ENCODE results near the gene URM1.

DNA sequence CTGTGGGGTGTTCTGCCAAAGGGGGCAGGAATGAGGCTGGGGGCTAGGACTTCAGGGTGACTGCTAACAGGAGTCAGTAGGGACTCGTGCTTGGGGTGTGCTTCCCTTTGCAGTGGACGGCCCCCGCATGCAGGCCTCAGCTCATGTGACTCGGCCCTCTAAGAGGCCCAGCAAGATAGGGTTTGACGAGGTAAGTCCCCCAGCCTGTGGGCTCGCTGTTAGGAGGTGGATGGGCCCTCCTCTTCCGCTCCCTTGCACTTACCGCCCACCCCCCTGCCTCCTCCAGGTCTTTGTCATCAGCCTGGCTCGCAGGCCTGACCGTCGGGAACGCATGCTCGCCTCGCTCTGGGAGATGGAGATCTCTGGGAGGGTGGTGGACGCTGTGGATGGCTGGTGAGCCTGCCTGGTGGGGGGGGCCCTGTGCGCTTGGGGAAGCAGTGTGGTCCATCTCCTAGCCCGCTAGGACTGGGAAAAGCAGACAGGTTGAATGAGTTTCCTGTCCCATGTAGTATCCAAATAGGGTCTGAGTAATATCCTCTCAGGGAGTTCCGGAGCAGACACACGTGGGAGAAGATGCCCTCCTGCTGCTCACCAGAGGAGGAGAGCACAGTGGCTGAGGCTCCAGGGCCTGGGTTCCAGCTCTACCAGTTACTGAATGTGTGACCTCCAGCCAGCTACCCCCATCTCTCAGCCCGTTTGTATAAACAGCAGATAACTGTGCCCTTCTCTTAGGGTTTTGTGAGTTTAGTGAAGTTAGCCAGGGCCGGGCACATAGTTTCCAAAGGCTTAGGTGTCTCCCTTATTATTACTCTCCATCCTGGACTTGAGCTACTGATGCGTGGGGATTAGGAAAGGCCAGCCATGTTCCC lies 57.7 kb downstream of the URM1 start:
- no peak for TF ChIP-seq CTCF (conservative IDR thresholded peaks at IDR 0.05; ENCODE audit: low read depth, low read length)
- TF ChIP-seq EZH2 (IDR thresholded peaks at IDR 0.05; ENCODE audit: borderline replicate concordance, low read depth, low read length, poor library complexity, severe bottlenecking): no peak

Data from A673 (cell line).